Measurements from ENCODE around the gene FAM169A. TPM values are rescaled to one million over a fixed set of nuclear protein-coding genes. Genes with fewer than 3 reads are reported as not detected.

Gene FAM169A
- total and polyA plus RNA-seq, 10 of the 15 experiments (the other 5 are each of a cell fraction or from before 2014, with no cell fraction given), result 0.37 to 15.4 (median 4.7) TPM

DNA sequence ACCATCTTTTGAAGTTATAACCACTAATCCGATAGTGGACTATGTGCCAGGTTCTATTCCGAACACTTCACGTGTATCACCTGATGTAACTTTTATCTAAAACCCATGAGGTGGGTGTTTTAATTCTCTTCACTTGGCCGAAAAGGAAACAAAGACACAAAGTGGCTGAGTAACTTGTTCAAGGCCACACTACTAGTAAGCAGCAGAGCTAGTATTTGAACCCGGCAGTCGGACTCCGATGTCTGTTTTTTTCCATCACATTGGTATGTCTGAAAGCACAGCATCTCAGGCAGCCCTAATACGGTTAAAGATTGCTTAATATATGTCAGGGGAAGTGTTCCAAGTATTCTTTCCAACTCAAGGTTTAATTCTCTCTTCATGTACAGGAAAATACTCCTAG, 16.2 kb downstream of the FAM169A start:
- Histone ChIP-seq H3K4me2 (ENCODE audit: control insufficient read depth, insufficient read depth) (no peak overlapping the region), H3K9ac (ENCODE audit: control insufficient read depth, insufficient read depth, low read length) (no peak overlapping the region), H3K4me3 (no peak overlapping the region), H3K79me2 (ENCODE audit: control insufficient read depth, insufficient read depth, low read length) (no peaks in the 10 kb centered on the region; the same call in 1 of the 2 replicates), H3K36me3 (ENCODE audit: control insufficient read depth in 2 of 2, insufficient read depth in 2 of 2, low read length in 1 of 2) (no peaks in the 10 kb centered on the region), H2AFZ (ENCODE audit: control insufficient read depth, low read depth, low read length) (no peak overlapping the region), H3K9me3 (replicated peaks; ENCODE audit: control insufficient read depth, insufficient read depth, low read length) (no peaks in the 10 kb centered on the region; the same call in 2 of the 3 replicates), H3K27ac (ENCODE audit: control insufficient read depth, insufficient read depth) (no peak overlapping the region), H4K20me1 (ENCODE audit: control insufficient read depth, insufficient read depth) (no peaks in the 10 kb centered on the region), H3K27me3 (replicated peaks in 1 of 2; ENCODE audit: control insufficient read depth in 2 of 2, insufficient read depth in 2 of 2, low read length in 1 of 2) (no peaks in the 10 kb centered on the region), H3K4me1 (ENCODE audit: control insufficient read depth, insufficient read depth, low read length) (0 out of 2 replicates have a peak, but pooled peaks cover 5% of the 10 kb centered on the region)
- no peak for FAIRE-seq
- BruUV-seq (replicated peaks), result no TSS peak
- ChIA-PET CTCF (no interaction called here), SMC1A (ENCODE audit: uncharacterized antibody, unreplicated experiment) (interaction anchor here (3.2 kb wide), 1 partner anchor 11 kb away, joined by 13 read pairs; no protein-coding TSS in a partner anchor), RAD21 (ENCODE audit: unreplicated experiment) (no interaction called here), POLR2A (no interaction called here)
- in situ Hi-C loops (cut with MboI) (no loop called here), intact Hi-C loops (cut with micrococcal nuclease; ENCODE audit: unreplicated experiment) (no loop called here)
- DNase-seq (ENCODE audit: low read depth, low spot score), result no peak
- no peak for ATAC-seq
- TF ChIP-seq ZBTB40 (IDR thresholded peaks at IDR 0.05; ENCODE audit: borderline replicate concordance) (no peak), PRDM15 (CRISPR knock-in tag; IDR thresholded peaks at IDR 0.05) (no peak), STAT1 (conservative IDR thresholded peaks at IDR 0.05) (no peak), SUZ12 (IDR thresholded peaks at IDR 0.05; ENCODE audit: unreplicated experiment) (no peak)
- TF ChIP-seq, protein P1, sequence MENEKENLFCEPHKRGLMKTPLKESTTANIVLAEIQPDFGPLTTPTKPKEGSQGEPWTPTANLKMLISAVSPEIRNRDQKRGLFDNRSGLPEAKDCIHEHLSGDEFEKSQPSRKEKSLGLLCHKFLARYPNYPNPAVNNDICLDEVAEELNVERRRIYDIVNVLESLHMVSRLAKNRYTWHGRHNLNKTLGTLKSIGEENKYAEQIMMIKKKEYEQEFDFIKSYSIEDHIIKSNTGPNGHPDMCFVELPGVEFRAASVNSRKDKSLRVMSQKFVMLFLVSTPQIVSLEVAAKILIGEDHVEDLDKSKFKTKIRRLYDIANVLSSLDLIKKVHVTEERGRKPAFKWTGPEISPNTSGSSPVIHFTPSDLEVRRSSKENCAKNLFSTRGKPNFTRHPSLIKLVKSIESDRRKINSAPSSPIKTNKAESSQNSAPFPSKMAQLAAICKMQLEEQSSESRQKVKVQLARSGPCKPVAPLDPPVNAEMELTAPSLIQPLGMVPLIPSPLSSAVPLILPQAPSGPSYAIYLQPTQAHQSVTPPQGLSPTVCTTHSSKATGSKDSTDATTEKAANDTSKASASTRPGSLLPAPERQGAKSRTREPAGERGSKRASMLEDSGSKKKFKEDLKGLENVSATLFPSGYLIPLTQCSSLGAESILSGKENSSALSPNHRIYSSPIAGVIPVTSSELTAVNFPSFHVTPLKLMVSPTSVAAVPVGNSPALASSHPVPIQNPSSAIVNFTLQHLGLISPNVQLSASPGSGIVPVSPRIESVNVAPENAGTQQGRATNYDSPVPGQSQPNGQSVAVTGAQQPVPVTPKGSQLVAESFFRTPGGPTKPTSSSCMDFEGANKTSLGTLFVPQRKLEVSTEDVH (IDR thresholded peaks at IDR 0.05; ENCODE audit: low read depth, partially characterized antibody), result no peak
- 77% methylated on average over 8 of the region's 8 CpGs for WGBS (ENCODE audit: insufficient coverage, insufficient replicate concordance, low lambda C conversion rate, missing lambda C conversion rate)
